Stimulated activated naive CD8-positive, alpha-beta T cell treated with anti-CD3 and anti-CD28 coated beads, Interleukin-15, Interleukin-2, amounts not matched to agents 100 ng/mL and 50 ng/mL, for 24 hours (primary cell): ENCODE results near the gene MAGI1.

ENCODE experiments used
- H3K27ac Mint-ChIP-seq: one replicate; pipeline ENCODE4 v1.8.0; 2021; ENCODE audit warnings: mild to moderate bottlenecking, mixed read lengths
- H3K27me3 Mint-ChIP-seq: one replicate; pipeline ENCODE4 v1.8.0; 2021; ENCODE audit warnings: mixed read lengths
- H3K36me3 Mint-ChIP-seq: one replicate; pipeline ENCODE4 v1.8.0; 2021; ENCODE audit warnings: low read depth, mixed read lengths
- H3K4me1 Mint-ChIP-seq: one replicate; pipeline ENCODE4 v1.8.0; 2021; ENCODE audit warnings: low read depth, mixed read lengths
- H3K4me3 Mint-ChIP-seq: one replicate; pipeline ENCODE4 v1.8.0; 2021; ENCODE audit warnings: mild to moderate bottlenecking, mixed read lengths
- H3K9me3 Mint-ChIP-seq: one replicate; pipeline ENCODE4 v1.8.0; 2021; ENCODE audit warnings: mixed read lengths

The MAGI1 gene

DNA sequence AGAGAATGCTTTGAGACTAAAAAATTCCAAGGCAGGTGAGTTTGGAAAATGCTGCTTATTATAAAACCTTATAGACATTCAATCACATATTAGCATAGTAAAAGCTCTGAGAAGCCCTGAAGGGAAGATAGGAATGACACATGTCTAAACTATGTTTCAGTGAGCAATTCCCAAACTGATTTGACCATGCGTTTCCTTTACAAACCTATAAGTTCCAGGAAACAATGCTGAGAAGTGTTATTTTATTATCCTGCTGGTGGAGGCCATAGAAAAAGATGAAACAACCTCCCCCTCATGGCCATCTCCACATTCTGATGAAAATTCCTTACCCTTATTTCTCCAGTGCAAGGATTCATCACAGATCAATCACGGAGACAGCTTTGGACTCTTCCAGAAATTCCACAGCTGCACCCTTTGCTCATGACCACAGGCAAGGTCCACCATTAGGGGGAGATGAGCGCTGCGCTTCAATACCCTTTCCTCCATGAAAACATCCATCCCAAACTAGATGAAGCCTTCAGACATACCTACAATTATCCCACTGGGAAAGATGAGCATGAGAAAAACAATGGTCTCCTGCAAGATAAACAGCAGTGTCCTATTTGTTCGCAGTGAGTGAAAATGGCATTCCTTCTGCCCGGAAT is 372.1 kb downstream of the MAGI1 start:
- Mint-ChIP-seq H3K4me3 (no peak overlapping the region), H3K36me3 (no peaks in the 10 kb centered on the region), H3K27ac (no peak overlapping the region), H3K9me3 (no peaks in the 10 kb centered on the region), H3K4me1 (no peaks in the 10 kb centered on the region), H3K27me3 (no peaks in the 10 kb centered on the region)

- Mint-ChIP-seq H3K27me3 (no peaks in the 10 kb centered on the region), H3K4me3 (no peak overlapping the region), H3K9me3 (no peaks in the 10 kb centered on the region), H3K36me3 (no peaks in the 10 kb centered on the region), H3K4me1 (no peaks in the 10 kb centered on the region), H3K27ac (no peak overlapping the region)
These were observed 372.8 kb downstream of the MAGI1 start for GRCh38 chr3:65665915-65666314.

GRCh38 chr3:65664931-65665330 is 373.8 kb downstream of the MAGI1 start:
- peaks cover 2% of the 10 kb centered on the region for H3K9me3 Mint-ChIP-seq
- no peak overlapping the region for H3K27ac Mint-ChIP-seq
- H3K4me1 Mint-ChIP-seq = no peaks in the 10 kb centered on the region
- no peaks in the 10 kb centered on the region for H3K36me3 Mint-ChIP-seq
- no peaks in the 10 kb centered on the region for H3K27me3 Mint-ChIP-seq
- no peak overlapping the region for H3K4me3 Mint-ChIP-seq

GRCh38 chr3:65664446-65664845 is 374.3 kb downstream of the MAGI1 start:
- no peaks in the 10 kb centered on the region for H3K27me3 Mint-ChIP-seq
- H3K4me1 Mint-ChIP-seq = no peaks in the 10 kb centered on the region
- no peak overlapping the region for H3K4me3 Mint-ChIP-seq
- H3K9me3 Mint-ChIP-seq = peaks cover 6% of the 10 kb centered on the region
- no peak overlapping the region for H3K27ac Mint-ChIP-seq
- no peaks in the 10 kb centered on the region for H3K36me3 Mint-ChIP-seq

- peaks cover 7% of the 10 kb centered on the region for H3K9me3 Mint-ChIP-seq
- no peak overlapping the region for H3K4me3 Mint-ChIP-seq
- no peak overlapping the region for H3K27ac Mint-ChIP-seq
- H3K36me3 Mint-ChIP-seq = no peaks in the 10 kb centered on the region
- H3K27me3 Mint-ChIP-seq = no peaks in the 10 kb centered on the region
- H3K4me1 Mint-ChIP-seq = no peaks in the 10 kb centered on the region
These were observed 376.6 kb downstream of the MAGI1 start for GRCh38 chr3:65662095-65662494.

- Mint-ChIP-seq H3K4me3 (no peak overlapping the region), H3K9me3 (peaks cover 7% of the 10 kb centered on the region), H3K36me3 (no peaks in the 10 kb centered on the region), H3K27me3 (no peaks in the 10 kb centered on the region), H3K4me1 (no peaks in the 10 kb centered on the region), H3K27ac (no peak overlapping the region)
These were observed 378.6 kb downstream of the MAGI1 start for GRCh38 chr3:65660000-65660598.

DNA sequence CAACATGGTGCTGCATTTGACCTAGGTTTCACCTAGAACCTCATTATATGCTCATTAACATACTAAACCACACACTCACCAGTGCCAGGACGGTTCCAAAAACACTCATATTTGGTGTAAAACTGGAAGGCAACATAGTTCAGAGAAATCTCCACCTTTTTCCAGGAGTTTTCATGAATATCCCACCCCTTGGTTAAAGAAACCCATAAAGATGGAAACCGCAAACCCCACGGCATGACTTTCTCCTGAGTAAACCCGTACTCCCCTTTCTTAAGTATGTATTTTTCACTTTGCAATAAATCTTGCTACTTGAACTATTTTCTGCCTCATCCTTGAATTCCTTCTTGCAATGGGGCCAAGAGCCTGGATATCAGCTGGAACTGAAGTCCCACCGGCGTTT is 379.3 kb downstream of the MAGI1 start:
- H3K27ac Mint-ChIP-seq = no peak overlapping the region
- no peaks in the 10 kb centered on the region for H3K27me3 Mint-ChIP-seq
- no peak overlapping the region for H3K4me3 Mint-ChIP-seq
- peaks cover 7% of the 10 kb centered on the region for H3K9me3 Mint-ChIP-seq
- no peaks in the 10 kb centered on the region for H3K36me3 Mint-ChIP-seq
- no peaks in the 10 kb centered on the region for H3K4me1 Mint-ChIP-seq

DNA sequence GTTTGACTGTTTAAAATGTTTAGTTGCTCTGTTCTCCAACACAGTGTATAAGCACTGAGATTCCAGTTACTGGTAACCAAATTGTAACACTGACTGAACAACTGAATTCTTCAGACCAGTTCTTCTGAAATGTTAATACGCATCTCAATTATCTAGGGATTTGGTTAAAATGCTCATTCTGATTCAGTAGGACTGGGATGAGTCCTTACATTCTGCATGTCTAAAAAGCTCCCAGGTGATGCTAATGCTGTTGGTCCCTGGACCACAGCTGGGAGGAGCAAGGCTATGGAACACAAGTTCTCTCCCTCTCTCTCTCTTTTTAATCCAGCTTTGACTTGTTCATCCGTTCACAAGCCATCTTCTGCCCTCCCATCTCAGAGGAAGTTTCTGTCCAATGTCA is 380.3 kb downstream of the MAGI1 start:
- no peaks in the 10 kb centered on the region for H3K27me3 Mint-ChIP-seq
- H3K9me3 Mint-ChIP-seq = peaks cover 7% of the 10 kb centered on the region
- H3K36me3 Mint-ChIP-seq = no peaks in the 10 kb centered on the region
- H3K4me3 Mint-ChIP-seq = no peak overlapping the region
- H3K27ac Mint-ChIP-seq = no peak overlapping the region
- no peaks in the 10 kb centered on the region for H3K4me1 Mint-ChIP-seq

- no peak overlapping the region for H3K27ac Mint-ChIP-seq
- peaks cover 14% of the 10 kb centered on the region for H3K9me3 Mint-ChIP-seq
- no peaks in the 10 kb centered on the region for H3K27me3 Mint-ChIP-seq
These were observed 383.7 kb downstream of the MAGI1 start for GRCh38 chr3:65655061-65655460.

DNA sequence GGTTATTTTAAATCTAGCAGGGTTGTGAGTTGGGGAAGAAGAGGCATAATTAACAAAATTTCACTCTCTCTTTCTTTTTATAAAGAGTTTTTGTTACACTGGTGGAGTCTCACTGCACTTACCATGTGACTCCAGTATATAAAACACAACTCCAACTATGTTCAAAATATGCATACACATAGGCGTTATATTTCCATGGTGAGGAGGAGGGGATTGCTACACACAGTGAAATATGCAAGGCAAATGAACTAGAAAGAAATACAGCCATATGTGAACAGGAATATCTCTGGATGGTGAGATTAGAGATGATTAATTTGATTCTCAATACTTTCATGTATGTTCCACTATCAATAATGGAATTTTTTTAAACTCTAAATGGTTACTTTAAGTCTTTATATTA is 385.0 kb downstream of the MAGI1 start:
- Mint-ChIP-seq H3K4me3 (no peak overlapping the region), H3K4me1 (no peaks in the 10 kb centered on the region), H3K36me3 (no peaks in the 10 kb centered on the region), H3K27me3 (no peaks in the 10 kb centered on the region), H3K27ac (no peak overlapping the region), H3K9me3 (peaks cover 9% of the 10 kb centered on the region)

More at GRCh38 chr3:65655061-65655460, 383.7 kb downstream of the MAGI1 start:
- no peaks in the 10 kb centered on the region for H3K36me3 Mint-ChIP-seq
- no peaks in the 10 kb centered on the region for H3K4me1 Mint-ChIP-seq
- H3K4me3 Mint-ChIP-seq = no peak overlapping the region

GRCh38 chr3:65650247-65650646 is 388.5 kb downstream of the MAGI1 start:
- Mint-ChIP-seq H3K9me3 (peaks cover 9% of the 10 kb centered on the region), H3K27me3 (no peaks in the 10 kb centered on the region), H3K36me3 (no peaks in the 10 kb centered on the region), H3K4me1 (no peaks in the 10 kb centered on the region), H3K4me3 (no peak overlapping the region), H3K27ac (no peak overlapping the region)

GRCh38 chr3:65647369-65647768 is 391.3 kb downstream of the MAGI1 start:
- no peaks in the 10 kb centered on the region for H3K36me3 Mint-ChIP-seq
- peaks cover 11% of the 10 kb centered on the region for H3K9me3 Mint-ChIP-seq
- no peaks in the 10 kb centered on the region for H3K27me3 Mint-ChIP-seq
- no peak overlapping the region for H3K27ac Mint-ChIP-seq
- no peaks in the 10 kb centered on the region for H3K4me1 Mint-ChIP-seq
- no peak overlapping the region for H3K4me3 Mint-ChIP-seq

DNA sequence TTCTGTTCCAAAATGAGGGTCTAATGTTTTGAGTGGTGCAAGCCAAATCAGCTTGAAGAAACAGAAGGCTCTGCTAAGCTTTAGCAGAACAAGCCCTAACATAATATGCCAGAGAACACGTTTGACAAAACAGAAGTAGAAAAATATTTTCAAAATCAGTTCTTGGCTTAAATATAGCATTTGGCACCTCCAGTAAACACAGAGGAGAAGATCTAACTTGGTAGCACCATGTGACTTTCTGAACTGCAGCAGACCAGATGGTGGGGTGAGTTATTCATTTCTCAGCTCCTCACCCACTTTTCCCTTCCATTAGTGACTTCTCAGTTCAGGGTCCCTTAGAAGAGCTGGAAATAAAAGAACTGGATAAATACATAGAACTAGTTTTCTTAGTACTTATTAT is 395.8 kb downstream of the MAGI1 start:
- no peak overlapping the region for H3K27ac Mint-ChIP-seq
- peaks cover 13% of the 10 kb centered on the region for H3K9me3 Mint-ChIP-seq
- H3K4me3 Mint-ChIP-seq = no peak overlapping the region
- H3K4me1 Mint-ChIP-seq = no peaks in the 10 kb centered on the region
- H3K27me3 Mint-ChIP-seq = no peaks in the 10 kb centered on the region
- no peaks in the 10 kb centered on the region for H3K36me3 Mint-ChIP-seq

GRCh38 chr3:65641777-65642176 is 396.9 kb downstream of the MAGI1 start:
- Mint-ChIP-seq H3K4me3 (no peak overlapping the region), H3K27ac (no peak overlapping the region)

DNA sequence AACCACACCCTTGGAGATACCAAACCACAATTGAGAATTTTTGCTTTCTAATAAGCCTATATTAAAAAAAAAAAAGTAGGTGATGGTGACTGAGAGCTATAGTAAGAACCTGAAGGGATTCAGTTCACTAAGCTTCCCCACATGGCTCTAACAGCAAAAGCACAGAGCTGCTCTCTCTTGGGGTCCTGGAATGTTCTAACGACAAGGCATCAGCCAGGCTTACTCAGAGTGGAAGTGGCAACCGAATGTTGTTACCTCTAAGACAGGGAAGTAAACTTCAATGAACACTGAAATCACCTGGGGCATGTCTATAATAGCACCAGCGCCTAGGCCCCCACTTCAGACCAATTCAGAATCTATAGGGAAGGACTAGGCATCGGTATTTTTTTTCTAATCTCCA is 397.7 kb downstream of the MAGI1 start:
- Mint-ChIP-seq H3K36me3 (no peaks in the 10 kb centered on the region), H3K27ac (no peak overlapping the region), H3K4me1 (no peaks in the 10 kb centered on the region), H3K4me3 (no peak overlapping the region), H3K27me3 (no peaks in the 10 kb centered on the region), H3K9me3 (peaks cover 13% of the 10 kb centered on the region)

More at GRCh38 chr3:65641777-65642176, 396.9 kb downstream of the MAGI1 start:
- H3K36me3 Mint-ChIP-seq = no peaks in the 10 kb centered on the region
- no peaks in the 10 kb centered on the region for H3K4me1 Mint-ChIP-seq
- peaks cover 13% of the 10 kb centered on the region for H3K9me3 Mint-ChIP-seq
- H3K27me3 Mint-ChIP-seq = no peaks in the 10 kb centered on the region

DNA sequence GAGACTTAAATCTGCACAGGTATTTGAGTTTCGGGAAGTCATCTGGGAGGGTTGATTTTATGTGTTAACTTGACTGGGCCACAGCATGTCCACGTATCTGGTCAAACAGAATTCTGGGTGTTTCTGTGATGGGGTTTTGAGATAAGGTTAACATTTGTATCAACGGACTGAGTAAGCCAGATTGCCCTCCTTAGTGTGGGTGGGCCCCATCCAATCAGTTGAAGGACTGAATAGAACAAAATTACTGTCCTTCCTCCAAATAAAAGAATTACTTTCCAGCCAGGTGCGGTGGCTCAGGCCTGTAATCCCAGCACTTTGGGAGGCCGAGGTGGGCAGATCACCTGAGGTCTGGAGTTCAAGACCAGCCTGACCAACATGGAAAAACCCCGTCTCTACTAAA is 399.3 kb downstream of the MAGI1 start:
- Mint-ChIP-seq H3K36me3 (no peaks in the 10 kb centered on the region), H3K27ac (no peak overlapping the region)

More for the DNA sequence above, 399.3 kb downstream of the MAGI1 start:
- Mint-ChIP-seq H3K27me3 (no peaks in the 10 kb centered on the region), H3K9me3 (peaks cover 13% of the 10 kb centered on the region), H3K4me1 (no peaks in the 10 kb centered on the region), H3K4me3 (no peak overlapping the region)
